IPS-20b (cell line): ENCODE results near the gene FIGN.

Source experiments
- H3K27ac ChIP-seq: one replicate; pipeline ENCODE4 v1.5.1; 2013; ENCODE audit warnings: low read length
- H3K27me3 ChIP-seq: 2 replicates; pipeline ENCODE4 v1.6.1; 2013; ENCODE audit warnings: mild to moderate bottlenecking, low read length, inconsistent platforms; ENCODE audit not compliant: insufficient read depth
- H3K36me3 ChIP-seq: 2 replicates; pipeline ENCODE4 v1.6.1; 2013; ENCODE audit warnings: low read depth, mild to moderate bottlenecking, inconsistent platforms, low read length, moderate library complexity; ENCODE audit not compliant: insufficient read depth
- H3K4me1 ChIP-seq: 2 replicates; pipeline ENCODE4 v1.6.1; 2013; ENCODE audit warnings: mild to moderate bottlenecking, control low read depth, inconsistent platforms, low read length, moderate library complexity; ENCODE audit not compliant: insufficient read depth
- H3K4me3 ChIP-seq: 2 replicates; pipeline ENCODE4 v1.5.1; 2013; ENCODE audit warnings: mild to moderate bottlenecking, low read length, inconsistent platforms
- H3K9ac ChIP-seq: 2 replicates; pipeline ENCODE4 v1.6.1; 2013; ENCODE audit warnings: low read depth, mild to moderate bottlenecking, inconsistent platforms, low read length, moderate library complexity
- H3K9me3 ChIP-seq: 2 replicates; pipeline ENCODE4 v1.6.1; 2013; ENCODE audit warnings: mild to moderate bottlenecking, low read depth, low read length, inconsistent platforms; ENCODE audit not compliant: insufficient read depth

Gene FIGN

GRCh38 chr2:163717993-163718680 lies 17.7 kb downstream of the FIGN start:
- no peak overlapping the region for H3K4me3 ChIP-seq
- no peak overlapping the region for H3K27ac ChIP-seq
- peaks cover 7% of the 10 kb centered on the region; the same call in 1 of the 2 replicates for H3K27me3 ChIP-seq
- peaks cover 19% of the 10 kb centered on the region for H3K4me1 ChIP-seq
- no peaks in the 10 kb centered on the region for H3K9me3 ChIP-seq
- no peak overlapping the region for H3K9ac ChIP-seq
- no peaks in the 10 kb centered on the region for H3K36me3 ChIP-seq

- no peaks in the 10 kb centered on the region for H3K9me3 ChIP-seq
- no peak overlapping the region for H3K27ac ChIP-seq
- peaks cover 7% of the 10 kb centered on the region; the same call in 1 of the 2 replicates for H3K27me3 ChIP-seq
- H3K36me3 ChIP-seq: no peaks in the 10 kb centered on the region
- H3K4me1 ChIP-seq: peaks cover 19% of the 10 kb centered on the region
- no peak overlapping the region for H3K9ac ChIP-seq
- H3K4me3 ChIP-seq: no peak overlapping the region
Measured at GRCh38 chr2:163717515-163717914, 18.3 kb downstream of the FIGN start.

- Histone ChIP-seq H3K4me3 (no peak overlapping the region), H3K36me3 (no peaks in the 10 kb centered on the region), H3K9me3 (no peaks in the 10 kb centered on the region), H3K27ac (no peak overlapping the region), H3K9ac (no peak overlapping the region), H3K27me3 (peaks cover 7% of the 10 kb centered on the region; the same call in 1 of the 2 replicates), H3K4me1 (peaks cover 22% of the 10 kb centered on the region)
Measured at GRCh38 chr2:163716101-163716500, 19.7 kb downstream of the FIGN start.

GRCh38 chr2:163715668-163716067 lies 20.1 kb downstream of the FIGN start:
- Histone ChIP-seq H3K4me1 (peaks cover 23% of the 10 kb centered on the region), H3K27me3 (peaks cover 7% of the 10 kb centered on the region; the same call in 1 of the 2 replicates), H3K36me3 (no peaks in the 10 kb centered on the region), H3K4me3 (no peak overlapping the region), H3K27ac (no peak overlapping the region), H3K9ac (no peak overlapping the region), H3K9me3 (no peaks in the 10 kb centered on the region)

GRCh38 chr2:163715199-163715598 lies 20.6 kb downstream of the FIGN start:
- peaks cover 7% of the 10 kb centered on the region; the same call in 1 of the 2 replicates for H3K27me3 ChIP-seq
- H3K36me3 ChIP-seq: no peaks in the 10 kb centered on the region
- no peaks in the 10 kb centered on the region for H3K9me3 ChIP-seq
- peaks cover 23% of the 10 kb centered on the region for H3K4me1 ChIP-seq
- H3K9ac ChIP-seq: no peak overlapping the region
- no peak overlapping the region for H3K4me3 ChIP-seq
- H3K27ac ChIP-seq: no peak overlapping the region

GRCh38 chr2:163713534-163714311 lies 22.1 kb downstream of the FIGN start:
- H3K27ac ChIP-seq: no peak overlapping the region
- H3K9ac ChIP-seq: no peak overlapping the region
- no peaks in the 10 kb centered on the region for H3K9me3 ChIP-seq
- H3K4me3 ChIP-seq: no peak overlapping the region
- H3K36me3 ChIP-seq: no peaks in the 10 kb centered on the region
- H3K4me1 ChIP-seq: peaks cover 23% of the 10 kb centered on the region
- peaks cover under 1% of the 10 kb centered on the region; the same call in 1 of the 2 replicates for H3K27me3 ChIP-seq

GRCh38 chr2:163711699-163712098 lies 24.1 kb downstream of the FIGN start:
- Histone ChIP-seq H3K9ac (no peak overlapping the region), H3K9me3 (no peaks in the 10 kb centered on the region), H3K4me1 (peaks cover 13% of the 10 kb centered on the region), H3K36me3 (no peaks in the 10 kb centered on the region), H3K27me3 (no peaks in the 10 kb centered on the region), H3K4me3 (no peak overlapping the region), H3K27ac (no peak overlapping the region)

- H3K27me3 ChIP-seq: no peaks in the 10 kb centered on the region
- no peaks in the 10 kb centered on the region for H3K9me3 ChIP-seq
- H3K4me1 ChIP-seq: peaks cover 13% of the 10 kb centered on the region
- H3K36me3 ChIP-seq: no peaks in the 10 kb centered on the region
- H3K4me3 ChIP-seq: no peak overlapping the region
- H3K9ac ChIP-seq: no peak overlapping the region
- no peak overlapping the region for H3K27ac ChIP-seq
Measured at GRCh38 chr2:163711258-163711657, 24.6 kb downstream of the FIGN start.

- Histone ChIP-seq H3K36me3 (no peaks in the 10 kb centered on the region), H3K27ac (no peak overlapping the region), H3K4me3 (no peak overlapping the region), H3K9ac (no peak overlapping the region), H3K27me3 (no peaks in the 10 kb centered on the region), H3K4me1 (0 out of 2 replicates have a peak, but pooled peaks cover 3% of the 10 kb centered on the region), H3K9me3 (no peaks in the 10 kb centered on the region)
Measured at GRCh38 chr2:163709270-163709669, 26.5 kb downstream of the FIGN start.

- Histone ChIP-seq H3K4me3 (no peak overlapping the region), H3K36me3 (no peaks in the 10 kb centered on the region), H3K9me3 (no peaks in the 10 kb centered on the region), H3K9ac (no peak overlapping the region), H3K27ac (no peak overlapping the region), H3K27me3 (no peaks in the 10 kb centered on the region), H3K4me1 (peaks cover 7% of the 10 kb centered on the region; the same call in 1 of the 2 replicates)
Measured at GRCh38 chr2:163708265-163708664, 27.5 kb downstream of the FIGN start.

- Histone ChIP-seq H3K9ac (no peak overlapping the region), H3K4me1 (peaks cover 37% of the 10 kb centered on the region), H3K9me3 (no peaks in the 10 kb centered on the region), H3K27ac (no peak overlapping the region), H3K4me3 (no peak overlapping the region), H3K27me3 (no peaks in the 10 kb centered on the region), H3K36me3 (no peaks in the 10 kb centered on the region)
Measured at GRCh38 chr2:163703386-163703785, 32.4 kb downstream of the FIGN start.
